Measurements from ENCODE around the gene PCDH17. TPM values are rescaled to one million over a fixed set of nuclear protein-coding genes. Genes with fewer than 3 reads are reported as not detected.

The PCDH17 gene
- total RNA-seq, 1 donor: under 0.01 TPM

GRCh38 chr13:57630661-57631595 lies 616 bp upstream of the PCDH17 start:
- Histone ChIP-seq H3K9me3 (ENCODE audit: low read depth, low read length) (no peaks in the 10 kb centered on the region), H3K4me3 (ENCODE audit: low read length) (no peak overlapping the region), H3K4me1 (ENCODE audit: insufficient read depth, low read length) (peaks cover 28% of the 10 kb centered on the region), H3K27me3 (ENCODE audit: insufficient read depth, low read length) (peaks cover 81% of the 10 kb centered on the region)

GRCh38 chr13:57632276-57633140 lies 964 bp downstream of the PCDH17 start:
- peaks cover 79% of the 10 kb centered on the region for H3K27me3 ChIP-seq (ENCODE audit: insufficient read depth, low read length)
- H3K9me3 ChIP-seq (ENCODE audit: low read depth, low read length): no peaks in the 10 kb centered on the region
- H3K4me3 ChIP-seq (ENCODE audit: low read length): no peak overlapping the region
- peaks cover 28% of the 10 kb centered on the region for H3K4me1 ChIP-seq (ENCODE audit: insufficient read depth, low read length)

DNA sequence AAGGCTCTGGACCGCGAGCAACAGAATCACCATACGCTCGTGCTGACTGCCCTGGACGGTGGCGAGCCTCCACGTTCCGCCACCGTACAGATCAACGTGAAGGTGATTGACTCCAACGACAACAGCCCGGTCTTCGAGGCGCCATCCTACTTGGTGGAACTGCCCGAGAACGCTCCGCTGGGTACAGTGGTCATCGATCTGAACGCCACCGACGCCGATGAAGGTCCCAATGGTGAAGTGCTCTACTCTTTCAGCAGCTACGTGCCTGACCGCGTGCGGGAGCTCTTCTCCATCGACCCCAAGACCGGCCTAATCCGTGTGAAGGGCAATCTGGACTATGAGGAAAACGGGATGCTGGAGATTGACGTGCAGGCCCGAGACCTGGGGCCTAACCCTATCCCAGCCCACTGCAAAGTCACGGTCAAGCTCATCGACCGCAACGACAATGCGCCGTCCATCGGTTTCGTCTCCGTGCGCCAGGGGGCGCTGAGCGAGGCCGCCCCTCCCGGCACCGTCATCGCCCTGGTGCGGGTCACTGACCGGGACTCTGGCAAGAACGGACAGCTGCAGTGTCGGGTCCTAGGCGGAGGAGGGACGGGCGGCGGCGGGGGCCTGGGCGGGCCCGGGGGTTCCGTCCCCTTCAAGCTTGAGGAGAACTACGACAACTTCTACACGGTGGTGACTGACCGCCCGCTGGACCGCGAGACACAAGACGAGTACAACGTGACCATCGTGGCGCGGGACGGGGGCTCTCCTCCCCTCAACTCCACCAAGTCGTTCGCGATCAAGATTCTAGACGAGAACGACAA lies 1.8 kb downstream of the PCDH17 start:
- Histone ChIP-seq H3K4me3 (ENCODE audit: low read length) (no peak overlapping the region), H3K27me3 (ENCODE audit: insufficient read depth, low read length) (peaks cover 72% of the 10 kb centered on the region), H3K4me1 (ENCODE audit: insufficient read depth, low read length) (peaks cover 28% of the 10 kb centered on the region), H3K9me3 (ENCODE audit: low read depth, low read length) (no peaks in the 10 kb centered on the region)

- H3K4me1 ChIP-seq (ENCODE audit: insufficient read depth, low read length): peaks cover 27% of the 10 kb centered on the region
- no peaks in the 10 kb centered on the region for H3K9me3 ChIP-seq (ENCODE audit: low read depth, low read length)
- peaks cover 63% of the 10 kb centered on the region for H3K27me3 ChIP-seq (ENCODE audit: insufficient read depth, low read length)
- no peak overlapping the region for H3K4me3 ChIP-seq (ENCODE audit: low read length)
These were observed 2.6 kb downstream of the PCDH17 start for GRCh38 chr13:57633950-57634838.

DNA sequence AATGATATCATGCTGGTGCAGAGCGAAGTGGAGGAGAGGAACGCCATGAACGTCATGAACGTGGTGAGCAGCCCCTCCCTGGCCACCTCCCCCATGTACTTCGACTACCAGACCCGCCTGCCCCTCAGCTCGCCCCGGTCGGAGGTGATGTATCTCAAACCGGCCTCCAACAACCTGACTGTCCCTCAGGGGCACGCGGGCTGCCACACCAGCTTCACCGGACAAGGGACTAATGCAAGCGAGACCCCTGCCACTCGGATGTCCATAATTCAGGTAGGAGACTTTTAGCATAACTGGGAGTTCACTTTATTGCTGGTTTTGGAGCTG lies 3.3 kb downstream of the PCDH17 start:
- Histone ChIP-seq H3K27me3 (ENCODE audit: insufficient read depth, low read length) (peaks cover 57% of the 10 kb centered on the region), H3K4me3 (ENCODE audit: low read length) (no peak overlapping the region), H3K9me3 (ENCODE audit: low read depth, low read length) (no peaks in the 10 kb centered on the region), H3K4me1 (ENCODE audit: insufficient read depth, low read length) (peaks cover 20% of the 10 kb centered on the region)

DNA sequence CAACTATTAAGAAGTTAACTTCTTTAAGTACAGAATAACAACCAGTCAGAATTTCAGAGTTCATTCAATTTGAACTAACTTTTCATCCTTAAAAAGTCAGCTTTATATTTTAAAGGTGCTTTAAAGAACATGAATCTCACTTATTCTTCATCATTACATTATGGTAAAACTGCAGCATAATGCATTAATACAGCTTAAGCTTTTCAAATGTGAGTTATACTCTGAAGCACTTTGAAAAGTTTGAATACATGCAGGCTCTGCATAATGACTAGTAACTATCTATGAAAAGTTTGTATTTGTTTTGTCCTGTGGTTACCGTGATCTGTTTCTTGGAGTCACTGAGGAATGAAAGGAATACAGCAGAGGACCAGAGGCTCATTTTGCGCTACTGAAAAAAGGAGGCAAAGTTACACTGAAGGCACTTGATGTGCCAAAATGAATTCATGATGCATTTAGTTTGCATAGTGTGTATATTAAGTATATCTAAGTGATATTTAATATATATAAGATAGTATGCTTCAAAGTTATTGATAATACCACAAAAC lies 4.1 kb downstream of the PCDH17 start:
- peaks cover 15% of the 10 kb centered on the region for H3K4me1 ChIP-seq (ENCODE audit: insufficient read depth, low read length)
- peaks cover 49% of the 10 kb centered on the region for H3K27me3 ChIP-seq (ENCODE audit: insufficient read depth, low read length)
- no peak overlapping the region for H3K4me3 ChIP-seq (ENCODE audit: low read length)
- H3K9me3 ChIP-seq (ENCODE audit: low read depth, low read length): no peaks in the 10 kb centered on the region

GRCh38 chr13:57636816-57637215 lies 5.3 kb downstream of the PCDH17 start:
- H3K9me3 ChIP-seq (ENCODE audit: low read depth, low read length): no peaks in the 10 kb centered on the region
- H3K4me3 ChIP-seq (ENCODE audit: low read length): no peak overlapping the region
- peaks cover 37% of the 10 kb centered on the region for H3K27me3 ChIP-seq (ENCODE audit: insufficient read depth, low read length)

GRCh38 chr13:57637515-57637914 lies 6.0 kb downstream of the PCDH17 start:
- H3K27me3 ChIP-seq (ENCODE audit: insufficient read depth, low read length): peaks cover 30% of the 10 kb centered on the region
- peaks cover under 1% of the 10 kb centered on the region for H3K4me1 ChIP-seq (ENCODE audit: insufficient read depth, low read length)
- no peaks in the 10 kb centered on the region for H3K9me3 ChIP-seq (ENCODE audit: low read depth, low read length)
- H3K4me3 ChIP-seq (ENCODE audit: low read length): no peak overlapping the region

More at GRCh38 chr13:57636816-57637215, 5.3 kb downstream of the PCDH17 start:
- peaks cover 8% of the 10 kb centered on the region for H3K4me1 ChIP-seq (ENCODE audit: insufficient read depth, low read length)

DNA sequence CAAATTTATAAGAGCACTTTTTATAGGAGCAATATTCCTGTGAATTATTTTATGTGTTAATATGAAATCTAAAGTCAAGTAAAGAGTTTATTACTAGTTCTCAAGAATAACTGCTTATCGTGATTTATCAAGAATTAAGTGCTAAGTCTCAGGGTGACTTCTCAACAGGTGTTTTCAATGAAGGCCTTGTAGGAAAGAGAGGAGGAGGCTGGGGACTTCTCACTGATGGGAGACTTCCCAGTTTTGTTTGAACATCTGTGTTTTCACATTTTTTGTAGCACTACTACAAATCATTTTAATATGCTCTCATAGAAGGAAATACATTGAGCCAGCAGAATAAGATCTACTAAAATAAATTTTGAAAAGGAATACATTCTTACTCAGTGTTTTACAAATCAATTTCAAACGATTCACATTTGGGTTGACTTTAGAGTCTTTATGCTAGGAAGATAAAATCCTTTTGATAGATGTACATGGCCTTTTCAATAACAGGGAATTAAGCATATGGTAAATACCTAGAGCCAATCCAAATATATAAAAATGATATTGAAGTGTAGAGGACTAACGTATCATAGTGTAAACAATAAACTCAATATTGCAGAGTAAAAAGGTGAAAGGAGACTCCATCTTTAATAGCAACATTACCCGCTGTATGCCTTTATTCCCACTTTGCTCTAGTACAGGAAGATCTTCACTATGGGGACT lies 6.8 kb downstream of the PCDH17 start:
- no peaks in the 10 kb centered on the region for H3K9me3 ChIP-seq (ENCODE audit: low read depth, low read length)
- peaks cover 22% of the 10 kb centered on the region for H3K27me3 ChIP-seq (ENCODE audit: insufficient read depth, low read length)
- no peaks in the 10 kb centered on the region for H3K4me1 ChIP-seq (ENCODE audit: insufficient read depth, low read length)
- no peak overlapping the region for H3K4me3 ChIP-seq (ENCODE audit: low read length)

DNA sequence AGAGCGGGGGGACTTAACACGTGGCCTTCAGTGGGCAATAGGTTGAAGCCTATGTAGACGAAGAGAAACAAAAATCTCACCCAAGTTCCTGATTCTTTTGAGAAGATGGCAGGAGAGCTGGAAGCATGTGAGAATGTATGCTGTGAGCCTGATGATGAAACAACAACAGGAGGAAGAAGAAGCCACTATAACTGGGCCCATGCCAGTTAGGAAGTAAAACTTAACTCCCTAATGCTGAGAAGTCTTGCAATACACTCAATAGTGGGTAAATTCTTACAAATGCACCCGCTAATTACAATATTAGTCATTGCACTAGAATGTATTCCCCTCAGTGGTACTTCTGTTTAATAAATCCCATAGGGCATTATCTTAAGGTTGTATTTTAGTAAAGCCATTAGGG lies 9.1 kb downstream of the PCDH17 start:
- Histone ChIP-seq H3K9me3 (ENCODE audit: low read depth, low read length) (no peaks in the 10 kb centered on the region), H3K27me3 (ENCODE audit: insufficient read depth, low read length) (peaks cover 5% of the 10 kb centered on the region), H3K4me1 (ENCODE audit: insufficient read depth, low read length) (no peaks in the 10 kb centered on the region), H3K4me3 (ENCODE audit: low read length) (no peak overlapping the region)

GRCh38 chr13:57641051-57641450 lies 9.5 kb downstream of the PCDH17 start:
- peaks cover under 1% of the 10 kb centered on the region for H3K27me3 ChIP-seq (ENCODE audit: insufficient read depth, low read length)
- no peaks in the 10 kb centered on the region for H3K9me3 ChIP-seq (ENCODE audit: low read depth, low read length)
- no peak overlapping the region for H3K4me3 ChIP-seq (ENCODE audit: low read length)
- H3K4me1 ChIP-seq (ENCODE audit: insufficient read depth, low read length): no peaks in the 10 kb centered on the region

GRCh38 chr13:57644106-57644505 lies 12.6 kb downstream of the PCDH17 start:
- Histone ChIP-seq H3K27me3 (ENCODE audit: insufficient read depth, low read length) (no peaks in the 10 kb centered on the region), H3K4me1 (ENCODE audit: insufficient read depth, low read length) (no peaks in the 10 kb centered on the region), H3K9me3 (ENCODE audit: low read depth, low read length) (no peaks in the 10 kb centered on the region), H3K4me3 (ENCODE audit: low read length) (no peak overlapping the region)

DNA sequence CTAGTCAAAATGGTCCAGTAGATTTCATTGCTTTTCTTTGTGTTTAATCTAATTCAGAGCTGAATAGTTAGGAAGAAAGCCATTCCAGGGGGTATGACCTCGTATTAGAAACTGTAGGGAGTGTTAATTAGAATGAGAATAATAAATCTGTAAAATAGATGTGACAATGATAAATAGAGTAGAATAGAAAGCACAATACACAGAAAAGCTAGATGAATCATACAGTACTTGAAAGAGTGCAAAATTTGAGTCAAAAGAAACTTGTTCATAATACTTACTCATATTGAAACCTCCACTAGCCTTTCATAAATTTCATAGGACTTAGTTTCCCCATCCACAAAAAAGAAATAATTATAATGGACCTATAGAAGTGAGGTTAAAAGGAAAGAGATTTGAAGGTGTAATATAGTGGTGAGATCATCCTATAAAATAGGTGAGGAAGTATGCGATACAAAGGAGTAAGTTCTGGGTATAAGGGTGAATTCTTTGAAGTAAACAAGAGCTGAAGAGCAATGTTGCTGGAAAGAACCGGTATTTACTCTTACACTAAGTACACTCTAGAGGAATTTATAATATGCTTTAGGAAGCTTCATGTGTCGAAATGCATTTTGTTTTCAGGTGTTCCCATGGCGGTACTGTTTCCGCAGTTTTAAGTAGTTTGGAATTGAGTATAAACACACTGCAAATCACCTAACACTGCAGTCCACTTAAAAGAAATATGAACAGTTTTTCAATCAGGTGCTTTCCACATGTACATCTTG lies 21.9 kb downstream of the PCDH17 start:
- Histone ChIP-seq H3K4me1 (ENCODE audit: insufficient read depth, low read length) (no peaks in the 10 kb centered on the region), H3K4me3 (ENCODE audit: low read length) (no peak overlapping the region), H3K9me3 (ENCODE audit: low read depth, low read length) (no peaks in the 10 kb centered on the region), H3K27me3 (ENCODE audit: insufficient read depth, low read length) (no peaks in the 10 kb centered on the region)
